ENCODE measurements around the gene SNX10.

SNX10 gene

DNA sequence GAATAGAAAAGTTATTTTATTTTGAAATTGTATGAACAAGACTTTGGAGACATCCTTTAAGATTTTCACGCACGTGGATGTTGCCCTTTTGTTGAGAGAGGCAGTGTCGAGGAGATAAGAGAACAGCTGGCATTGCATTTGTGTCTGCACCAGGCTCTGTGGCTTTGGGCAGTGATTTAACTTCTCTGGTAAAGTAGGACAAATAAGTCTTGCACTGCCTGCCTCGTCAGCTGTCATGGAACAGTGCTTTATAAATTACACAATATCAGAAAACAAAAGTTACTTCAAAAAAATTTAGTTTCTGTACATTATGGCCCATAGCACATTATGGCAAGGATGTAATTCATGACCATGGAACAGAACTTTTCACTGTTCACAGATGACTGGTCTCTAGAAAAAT lies 20.1 kb downstream of the SNX10 start:
- ChIA-PET POLR2A (no interaction called here), CTCF (no interaction called here)
- TF ChIP-seq, protein P1, sequence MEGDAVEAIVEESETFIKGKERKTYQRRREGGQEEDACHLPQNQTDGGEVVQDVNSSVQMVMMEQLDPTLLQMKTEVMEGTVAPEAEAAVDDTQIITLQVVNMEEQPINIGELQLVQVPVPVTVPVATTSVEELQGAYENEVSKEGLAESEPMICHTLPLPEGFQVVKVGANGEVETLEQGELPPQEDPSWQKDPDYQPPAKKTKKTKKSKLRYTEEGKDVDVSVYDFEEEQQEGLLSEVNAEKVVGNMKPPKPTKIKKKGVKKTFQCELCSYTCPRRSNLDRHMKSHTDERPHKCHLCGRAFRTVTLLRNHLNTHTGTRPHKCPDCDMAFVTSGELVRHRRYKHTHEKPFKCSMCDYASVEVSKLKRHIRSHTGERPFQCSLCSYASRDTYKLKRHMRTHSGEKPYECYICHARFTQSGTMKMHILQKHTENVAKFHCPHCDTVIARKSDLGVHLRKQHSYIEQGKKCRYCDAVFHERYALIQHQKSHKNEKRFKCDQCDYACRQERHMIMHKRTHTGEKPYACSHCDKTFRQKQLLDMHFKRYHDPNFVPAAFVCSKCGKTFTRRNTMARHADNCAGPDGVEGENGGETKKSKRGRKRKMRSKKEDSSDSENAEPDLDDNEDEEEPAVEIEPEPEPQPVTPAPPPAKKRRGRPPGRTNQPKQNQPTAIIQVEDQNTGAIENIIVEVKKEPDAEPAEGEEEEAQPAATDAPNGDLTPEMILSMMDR (IDR thresholded peaks at IDR 0.05; ENCODE audit: control extremely low read depth, extremely low read depth, low read depth, missing control alignments): no peak
- no peak for DNase-seq (ENCODE audit: extremely low spot score)

DNA sequence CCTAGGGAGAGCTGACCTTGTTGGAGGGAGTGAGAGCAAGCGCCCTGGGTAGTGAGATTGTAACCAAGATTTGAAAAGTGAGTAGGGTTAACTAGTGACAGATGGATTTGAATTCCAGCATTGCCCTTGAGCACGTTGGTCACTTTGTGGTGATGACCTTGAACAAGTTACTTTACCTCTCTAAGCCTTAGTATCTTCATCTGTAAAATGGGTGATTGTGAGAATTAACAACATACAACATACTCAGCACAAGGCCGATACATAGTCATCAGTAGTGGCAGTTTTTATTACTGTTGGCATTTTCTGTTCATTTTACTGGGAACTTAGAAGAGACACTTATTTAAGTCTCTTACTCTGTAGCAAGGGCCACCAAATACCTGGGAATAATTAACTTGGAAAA lies 25.5 kb downstream of the SNX10 start:
- TF ChIP-seq, protein P1 (IDR thresholded peaks at IDR 0.05; ENCODE audit: control extremely low read depth, extremely low read depth, low read depth, missing control alignments): no peak
- no peak for DNase-seq (ENCODE audit: extremely low spot score)
- ChIA-PET POLR2A (no interaction called here), CTCF (interaction anchor here (1.3 to 1.6 kb wide), 2 partner anchors 12 to 26 kb away, joined by 3 to 4 read pairs; partner anchors contain the start of gene SNX10)

DNA sequence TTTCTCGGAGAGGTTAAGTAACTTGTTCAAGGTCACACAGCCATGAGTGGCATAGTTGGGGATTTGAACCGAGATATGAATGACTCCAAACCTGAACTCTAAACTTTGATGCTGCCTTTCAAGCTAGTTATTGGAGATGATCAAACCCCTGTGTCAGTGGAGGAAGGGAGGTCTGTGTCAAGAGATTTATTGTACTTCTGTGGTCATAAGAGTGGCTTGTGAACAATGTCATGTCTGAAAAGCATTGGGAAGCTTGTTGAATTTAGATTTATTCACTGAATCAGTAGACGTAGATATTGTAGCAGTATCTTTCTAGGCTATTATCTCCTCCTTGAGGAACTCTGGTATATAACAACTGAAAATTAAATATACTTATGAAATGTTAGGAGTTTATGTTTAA lies 27.3 kb downstream of the SNX10 start:
- POLR2A ChIA-PET: no interaction called here
- TF ChIP-seq, protein P1 (IDR thresholded peaks at IDR 0.05; ENCODE audit: control extremely low read depth, extremely low read depth, low read depth, missing control alignments): no peak
- CTCF ChIA-PET: interaction anchor here (1.5 to 2.5 kb wide), 3 partner anchors 11 to 24 kb away, joined by 3 to 11 read pairs (median 4); no protein-coding TSS in a partner anchor
- DNase-seq (ENCODE audit: extremely low spot score): no peak

DNA sequence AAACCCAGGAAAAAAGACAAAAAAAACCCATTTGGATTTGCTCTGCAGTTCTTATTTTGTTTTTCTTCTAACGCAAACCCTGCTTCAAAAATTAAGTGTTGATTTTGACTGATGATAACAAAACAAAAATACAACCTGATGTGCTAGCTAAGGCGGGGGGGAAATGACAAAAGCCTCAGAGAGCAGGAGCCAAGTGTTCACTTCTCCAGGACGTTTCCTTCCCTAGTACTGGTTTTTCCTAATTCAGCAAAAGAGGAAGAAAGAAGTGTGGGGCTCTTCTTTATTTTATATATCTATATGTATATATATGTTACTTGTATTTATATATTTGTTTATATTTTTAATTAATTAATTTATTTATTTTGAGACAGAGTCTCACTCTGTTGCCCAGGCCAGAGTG lies 28.0 kb downstream of the SNX10 start:
- DNase-seq (ENCODE audit: extremely low spot score): no peak
- TF ChIP-seq, protein P1 (IDR thresholded peaks at IDR 0.05; ENCODE audit: control extremely low read depth, extremely low read depth, low read depth, missing control alignments): no peak
- POLR2A ChIA-PET: no interaction called here
- CTCF ChIA-PET: interaction anchor here (1.5 to 2.5 kb wide), 3 partner anchors 10 to 25 kb away, joined by 3 to 11 read pairs (median 4); no protein-coding TSS in a partner anchor

DNA sequence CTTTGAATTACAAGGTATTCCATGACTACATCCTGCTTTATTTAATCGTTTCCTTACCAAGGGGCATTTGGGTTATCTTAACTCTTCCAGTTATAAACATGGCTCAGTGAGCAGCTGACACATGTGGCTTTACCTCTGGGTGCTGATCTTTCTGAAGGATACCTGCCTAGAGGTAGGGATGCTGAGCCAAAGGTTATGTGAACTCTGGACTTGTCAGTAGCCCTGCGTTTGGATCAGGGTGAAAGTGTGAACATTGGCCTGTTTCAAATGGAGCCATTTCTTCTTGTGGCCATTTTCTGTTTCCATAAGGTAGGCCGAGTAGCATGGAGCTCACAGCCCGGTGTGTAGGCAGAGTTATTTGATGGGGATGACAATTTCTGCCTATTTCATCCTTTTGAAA lies 29.2 kb downstream of the SNX10 start:
- ChIA-PET CTCF (interaction anchor here (0.7 to 1.9 kb wide), 6 partner anchors 9 to 49 kb away, joined by 3 to 7 read pairs (median 3); partner anchors contain the start of gene SNX10), POLR2A (no interaction called here)
- TF ChIP-seq, protein P1 (IDR thresholded peaks at IDR 0.05; ENCODE audit: control extremely low read depth, extremely low read depth, low read depth, missing control alignments): no peak

DNA sequence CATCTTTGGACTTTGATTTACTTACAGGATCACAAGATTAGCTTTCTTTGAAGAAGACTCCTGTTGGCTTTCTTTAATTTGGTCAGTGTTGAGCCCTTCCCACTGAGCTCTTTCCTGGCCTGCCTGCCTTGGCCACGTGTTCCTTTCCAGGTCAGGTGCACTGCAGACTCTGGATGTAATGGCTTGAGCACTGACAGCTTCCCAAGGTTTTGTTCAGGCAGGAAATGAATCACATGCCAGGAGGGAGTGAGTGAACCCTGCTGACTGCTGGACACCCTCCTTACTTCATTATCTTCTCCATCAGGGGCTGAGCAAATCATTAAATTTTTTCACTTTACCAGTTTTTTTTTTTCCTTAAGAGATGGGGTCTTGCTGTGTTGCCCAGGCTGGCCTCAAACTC lies 29.8 kb downstream of the SNX10 start:
- DNase-seq (ENCODE audit: extremely low spot score): no peak
- CTCF ChIA-PET: interaction anchor here (0.7 to 1.9 kb wide), 6 partner anchors 9 to 48 kb away, joined by 3 to 7 read pairs (median 3); partner anchors contain the start of gene SNX10
- POLR2A ChIA-PET: no interaction called here
- TF ChIP-seq, protein P1 (IDR thresholded peaks at IDR 0.05; ENCODE audit: control extremely low read depth, extremely low read depth, low read depth, missing control alignments): no peak

More for the DNA sequence above, 29.2 kb downstream of the SNX10 start:
- no peak for DNase-seq (ENCODE audit: extremely low spot score)
